Panc1 (cell line): ENCODE measurements around the gene ATG4D. TPM values are rescaled to one million over a fixed set of nuclear protein-coding genes. Genes with fewer than 3 reads are reported as not detected.

Experiments used
- ATAC-seq: fragments of 200-7000 bp; cut with Tn5 transposase; 2 replicates; pipeline ENCODE4 v1.9.1; 2020; ENCODE audit warnings: mild to moderate bottlenecking, moderate library complexity
- BruUV-seq: library from RNA; stranded (reverse); fragments of 400-500 nt; replicated peaks from 2 replicates; lab custom pipeline; 2021; lab: Mats Ljungman, UMichigan
- CTCF ChIA-PET: fragments of 300-600 bp; sonication (Branson Sonifier 250); formaldehyde crosslinking; loops from one replicate; lab custom pipeline; 2022; ENCODE audit warnings: antibody characterized with exemption; lab: Charles Lee
- POLR2A ChIA-PET: fragments of 300-600 bp; sonication (Branson Sonifier 250); formaldehyde crosslinking; loops from one replicate; lab custom pipeline; 2022; ENCODE audit warnings: antibody characterized with exemption; lab: Charles Lee
- DNase-seq: peaks from one replicate; pipeline ENCODE4 v3.0.0-alpha.2; 2010; ENCODE audit warnings: low read depth, low spot score
- H3K27ac ChIP-seq: 2 replicates; pipeline ENCODE4 v1.5.1; 2011; ENCODE audit warnings: mild to moderate bottlenecking, low read length, inconsistent platforms
- H3K27me3 ChIP-seq: fragments of 200-500 bp; sonication (Bioruptor generic); 2 replicates; pipeline ENCODE4 v1.6.0; 2014; ENCODE audit warnings: low read length, inconsistent platforms; ENCODE audit not compliant: control insufficient read depth, insufficient read depth
- H3K36me3 ChIP-seq: fragments of 200-500 bp; sonication (Bioruptor generic); 2 replicates; pipeline ENCODE4 v1.5.1; 2014; ENCODE audit warnings: inconsistent platforms, mild to moderate bottlenecking, low read length, moderate library complexity; ENCODE audit not compliant: control insufficient read depth, insufficient read depth
- H3K4me1 ChIP-seq: 2 replicates; pipeline ENCODE4 v1.5.1; 2011; ENCODE audit warnings: inconsistent platforms, mild to moderate bottlenecking, low read length, moderate library complexity; ENCODE audit not compliant: control insufficient read depth, insufficient read depth
- H3K4me3 ChIP-seq, 2 experiments: 2 replicates each; pipeline ENCODE4 v1.5.1; 2011 to 2012; ENCODE audit warnings: low read depth in 2 of 2, low read length in 2 of 2, mild to moderate bottlenecking in 2 of 2, inconsistent platforms in 1 of 2, moderate library complexity in 1 of 2
- H3K9me3 ChIP-seq: fragments of 200-500 bp; sonication (Bioruptor generic); 2 replicates; pipeline ENCODE4 v1.5.1; 2014; ENCODE audit warnings: low read depth, mild to moderate bottlenecking, inconsistent platforms, low read length, moderate library complexity; ENCODE audit not compliant: control insufficient read depth, insufficient read depth
- POLR2AphosphoS5 ChIP-seq: IDR thresholded peaks from 2 replicates; pipeline ENCODE4 v1.6.1; 2012; ENCODE audit warnings: mild to moderate bottlenecking, low read depth, low read length, moderate library complexity
- SIN3A ChIP-seq: IDR thresholded peaks from 2 replicates; pipeline ENCODE4 v1.6.1; 2012; ENCODE audit warnings: low read depth, mild to moderate bottlenecking, low read length, moderate library complexity, borderline replicate concordance; ENCODE audit not compliant: insufficient read depth
- TCF7L2 ChIP-seq: IDR thresholded peaks from 2 replicates; pipeline ENCODE4 v1.6.1; 2011; ENCODE audit warnings: mild to moderate bottlenecking, low read depth, low read length, inconsistent platforms
- in situ Hi-C: cut with HindIII; loops from 2 replicates; pipeline ENCODE4 v1.10.0; 2016; ENCODE audit warnings: low sequenced_read_pairs, low pct_unique_long_range_greater_than_20kb
- intact Hi-C: fragments of 100-400 bp; cut with micrococcal nuclease; formaldehyde crosslinking; loops from one replicate; pipeline ENCODE4 v1.10.0; 2022; ENCODE audit not compliant: unreplicated experiment
- total RNA-seq: library from RNA; stranded (reverse); gene quantifications from one replicate; pipeline ENCODE4 v1.2.1, GENCODE V29; 2021; ENCODE audit not compliant: unreplicated experiment
- TF ChIP-seq, protein P1 (sequence below): fragments of 450-650 bp; IDR thresholded peaks from 2 replicates; pipeline ENCODE4 v1.5.1; 2017; ENCODE audit warnings: mild to moderate bottlenecking
- TF ChIP-seq, protein P2 (sequence below), 2 experiments: IDR thresholded peaks; 2 replicates each; pipeline ENCODE4 v1.6.1; 2011 to 2012; ENCODE audit warnings: low read depth in 2 of 2, control low read depth in 1 of 2, low read length in 1 of 2, mild to moderate bottlenecking in 1 of 2, moderate library complexity in 1 of 2; ENCODE audit not compliant: insufficient read depth in 1 of 2

The ATG4D gene
- total RNA-seq, 1 experiment from 2014 or later: 28.0 TPM

DNA sequence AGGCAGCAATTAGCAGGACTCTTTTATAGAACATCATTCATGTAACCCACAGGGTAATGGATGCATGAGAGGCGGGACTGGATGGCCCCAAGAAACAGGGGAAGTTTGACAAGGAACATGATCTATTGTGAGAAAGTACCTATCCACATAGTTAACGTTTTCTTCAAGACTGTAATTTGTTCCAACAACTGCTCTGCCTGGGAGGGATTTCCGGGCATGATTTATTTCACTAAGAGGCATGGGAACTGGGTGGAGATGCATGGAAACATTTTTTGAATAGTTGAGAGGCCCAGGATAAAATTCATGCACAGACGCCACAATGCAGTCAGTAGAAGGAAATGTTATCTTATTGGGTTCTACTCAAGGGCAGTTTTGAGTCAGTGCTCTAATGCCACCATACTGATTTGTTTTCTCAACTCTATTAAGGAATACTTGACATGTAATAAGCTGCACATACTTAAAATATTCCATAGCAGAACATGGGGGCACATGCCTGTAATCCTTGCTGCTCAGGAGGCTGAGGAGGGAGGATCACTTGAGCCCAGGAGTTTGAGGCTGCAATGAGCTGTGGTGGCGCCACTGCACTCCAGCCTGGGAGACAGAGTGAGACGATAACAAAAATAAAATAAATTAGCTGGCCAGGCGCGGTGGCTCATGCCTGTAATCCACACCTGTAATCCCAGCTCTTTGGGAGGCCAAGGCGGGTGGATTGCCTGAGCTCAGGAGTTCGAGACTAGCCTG is 9.9 kb upstream of the ATG4D start:
- POLR2A ChIA-PET: no interaction called here
- Histone ChIP-seq H3K4me3 (no peak overlapping the region), H3K27ac (no peak overlapping the region), H3K27me3 (no peaks in the 10 kb centered on the region), H3K4me1 (no peaks in the 10 kb centered on the region), H3K9me3 (no peaks in the 10 kb centered on the region), H3K36me3 (no peaks in the 10 kb centered on the region)
- intact Hi-C loops (no loop called here), in situ Hi-C loops (no loop called here)
- TF ChIP-seq, protein P1, sequence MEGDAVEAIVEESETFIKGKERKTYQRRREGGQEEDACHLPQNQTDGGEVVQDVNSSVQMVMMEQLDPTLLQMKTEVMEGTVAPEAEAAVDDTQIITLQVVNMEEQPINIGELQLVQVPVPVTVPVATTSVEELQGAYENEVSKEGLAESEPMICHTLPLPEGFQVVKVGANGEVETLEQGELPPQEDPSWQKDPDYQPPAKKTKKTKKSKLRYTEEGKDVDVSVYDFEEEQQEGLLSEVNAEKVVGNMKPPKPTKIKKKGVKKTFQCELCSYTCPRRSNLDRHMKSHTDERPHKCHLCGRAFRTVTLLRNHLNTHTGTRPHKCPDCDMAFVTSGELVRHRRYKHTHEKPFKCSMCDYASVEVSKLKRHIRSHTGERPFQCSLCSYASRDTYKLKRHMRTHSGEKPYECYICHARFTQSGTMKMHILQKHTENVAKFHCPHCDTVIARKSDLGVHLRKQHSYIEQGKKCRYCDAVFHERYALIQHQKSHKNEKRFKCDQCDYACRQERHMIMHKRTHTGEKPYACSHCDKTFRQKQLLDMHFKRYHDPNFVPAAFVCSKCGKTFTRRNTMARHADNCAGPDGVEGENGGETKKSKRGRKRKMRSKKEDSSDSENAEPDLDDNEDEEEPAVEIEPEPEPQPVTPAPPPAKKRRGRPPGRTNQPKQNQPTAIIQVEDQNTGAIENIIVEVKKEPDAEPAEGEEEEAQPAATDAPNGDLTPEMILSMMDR: no peak
- TF ChIP-seq TCF7L2 (no peak), POLR2AphosphoS5 (no peak), SIN3A (no peak)
- TF ChIP-seq, protein P2, sequence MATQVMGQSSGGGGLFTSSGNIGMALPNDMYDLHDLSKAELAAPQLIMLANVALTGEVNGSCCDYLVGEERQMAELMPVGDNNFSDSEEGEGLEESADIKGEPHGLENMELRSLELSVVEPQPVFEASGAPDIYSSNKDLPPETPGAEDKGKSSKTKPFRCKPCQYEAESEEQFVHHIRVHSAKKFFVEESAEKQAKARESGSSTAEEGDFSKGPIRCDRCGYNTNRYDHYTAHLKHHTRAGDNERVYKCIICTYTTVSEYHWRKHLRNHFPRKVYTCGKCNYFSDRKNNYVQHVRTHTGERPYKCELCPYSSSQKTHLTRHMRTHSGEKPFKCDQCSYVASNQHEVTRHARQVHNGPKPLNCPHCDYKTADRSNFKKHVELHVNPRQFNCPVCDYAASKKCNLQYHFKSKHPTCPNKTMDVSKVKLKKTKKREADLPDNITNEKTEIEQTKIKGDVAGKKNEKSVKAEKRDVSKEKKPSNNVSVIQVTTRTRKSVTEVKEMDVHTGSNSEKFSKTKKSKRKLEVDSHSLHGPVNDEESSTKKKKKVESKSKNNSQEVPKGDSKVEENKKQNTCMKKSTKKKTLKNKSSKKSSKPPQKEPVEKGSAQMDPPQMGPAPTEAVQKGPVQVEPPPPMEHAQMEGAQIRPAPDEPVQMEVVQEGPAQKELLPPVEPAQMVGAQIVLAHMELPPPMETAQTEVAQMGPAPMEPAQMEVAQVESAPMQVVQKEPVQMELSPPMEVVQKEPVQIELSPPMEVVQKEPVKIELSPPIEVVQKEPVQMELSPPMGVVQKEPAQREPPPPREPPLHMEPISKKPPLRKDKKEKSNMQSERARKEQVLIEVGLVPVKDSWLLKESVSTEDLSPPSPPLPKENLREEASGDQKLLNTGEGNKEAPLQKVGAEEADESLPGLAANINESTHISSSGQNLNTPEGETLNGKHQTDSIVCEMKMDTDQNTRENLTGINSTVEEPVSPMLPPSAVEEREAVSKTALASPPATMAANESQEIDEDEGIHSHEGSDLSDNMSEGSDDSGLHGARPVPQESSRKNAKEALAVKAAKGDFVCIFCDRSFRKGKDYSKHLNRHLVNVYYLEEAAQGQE (IDR thresholded peaks at IDR 0.05; ENCODE audit: insufficient read depth in 1 of 2, low read depth in 2 of 2, low read length in 1 of 2): no peak
- no peak for DNase-seq
- no TSS peak for BruUV-seq
- CTCF ChIA-PET: no interaction called here
- no peak for ATAC-seq

DNA sequence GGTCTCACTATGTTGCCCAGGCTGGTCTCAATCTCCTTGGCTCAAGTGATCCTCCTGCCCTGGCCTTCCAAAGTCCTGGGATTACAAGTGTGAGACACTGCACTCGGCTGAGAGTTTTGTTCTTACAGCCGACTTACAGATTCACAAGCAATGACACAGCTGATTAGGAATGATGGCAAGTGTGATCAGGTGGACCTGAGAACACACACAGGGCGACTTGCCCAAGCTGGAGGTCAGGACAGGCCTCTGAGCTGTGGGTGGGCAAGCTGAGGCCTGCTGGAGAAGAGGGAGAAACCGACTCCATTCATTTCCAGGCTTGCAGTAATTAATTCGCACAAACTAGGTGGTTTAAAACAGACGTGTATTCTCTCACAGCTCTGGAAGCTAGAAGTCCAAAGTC is 8.1 kb upstream of the ATG4D start:
- ChIA-PET CTCF (interaction anchor here (0.6 kb wide), 2 partner anchors 122 to 169 kb away, joined by 3 to 8 read pairs; no protein-coding TSS in a partner anchor), POLR2A (interaction anchor here (0.6 to 0.7 kb wide), 2 partner anchors 17 to 24 kb away, joined by 4 to 14 read pairs; no protein-coding TSS in a partner anchor)
- BruUV-seq: no TSS peak
- Histone ChIP-seq H3K36me3 (no peaks in the 10 kb centered on the region), H3K27me3 (no peaks in the 10 kb centered on the region), H3K4me1 (no peaks in the 10 kb centered on the region), H3K4me3 (no peak overlapping the region), H3K27ac (no peak overlapping the region), H3K9me3 (no peaks in the 10 kb centered on the region)
- intact Hi-C loops: no loop called here
- no peak for ATAC-seq
- TF ChIP-seq POLR2AphosphoS5 (no peak), SIN3A (no peak), TCF7L2 (no peak)
- TF ChIP-seq, protein P2 (IDR thresholded peaks at IDR 0.05; ENCODE audit: insufficient read depth in 1 of 2, low read depth in 2 of 2, low read length in 1 of 2): no peak
- TF ChIP-seq, protein P1: no peak
- DNase-seq: no peak
- in situ Hi-C loops: no loop called here
